Lung (tissue), 12 donors: ENCODE measurements around the gene HMG20A. TPM values are rescaled to one million over a fixed set of nuclear protein-coding genes. Genes with fewer than 3 reads are reported as not detected.
A peak's percentile ranks its signal among the peaks of the same experiment; 100 is the strongest.

ENCODE experiments used
- ATAC-seq: fragments of 200-7000 bp; cut with Tn5 transposase; one replicate; pipeline ENCODE4 v1.9.1; 2020; ENCODE audit warnings: moderate number of reproducible peaks; ENCODE audit not compliant: insufficient read depth, low FRiP score
- DNase-seq, 3 donors: peaks; one replicate each; pipeline ENCODE4 v3.0.0-alpha.2; 2013 to 2017
- H3K27ac ChIP-seq, 2 donors: one replicate each; pipeline ENCODE4 v1.5.1; 2013; ENCODE audit warnings: mild to moderate bottlenecking in 2 of 2, moderate library complexity in 2 of 2, control low read depth in 1 of 2, inconsistent platforms in 1 of 2, low read depth in 1 of 2, low read length in 1 of 2
- H3K27me3 ChIP-seq, 3 donors: one replicate each; pipeline ENCODE4 v1.5.1; 2013; ENCODE audit warnings: low read length in 2 of 3; ENCODE audit not compliant: control insufficient read depth in 3 of 3, insufficient read depth in 3 of 3
- H3K36me3 ChIP-seq, 4 donors: one replicate each; pipeline ENCODE4 v1.5.1; 2013; ENCODE audit warnings: low read length in 4 of 4, mild to moderate bottlenecking in 1 of 4, moderate library complexity in 1 of 4; ENCODE audit not compliant: control insufficient read depth in 4 of 4, insufficient read depth in 4 of 4
- H3K4me1 ChIP-seq, 5 donors: one replicate each; pipeline ENCODE4 v1.5.1; 2013; ENCODE audit warnings: low read length in 5 of 5, mild to moderate bottlenecking in 2 of 5, moderate library complexity in 1 of 5; ENCODE audit not compliant: control insufficient read depth in 5 of 5, insufficient read depth in 5 of 5
- H3K4me3 ChIP-seq: one replicate; pipeline ENCODE4 v1.5.1; 2013; ENCODE audit warnings: mild to moderate bottlenecking, control low read depth, moderate library complexity
- H3K9ac ChIP-seq, 2 donors: one replicate each; pipeline ENCODE4 v1.5.1; 2013; ENCODE audit warnings: low read length in 2 of 2, control low read depth in 1 of 2; ENCODE audit not compliant: insufficient read depth in 1 of 2
- H3K9me3 ChIP-seq, 4 donors: one replicate each; pipeline ENCODE4 v1.5.1; 2013; ENCODE audit warnings: low read length in 3 of 4, mild to moderate bottlenecking in 1 of 4, moderate library complexity in 1 of 4; ENCODE audit not compliant: control insufficient read depth in 4 of 4, insufficient read depth in 3 of 4
- CTCF ChIP-seq: IDR thresholded peaks from 2 replicates; pipeline ENCODE4 v1.5.1; 2012; ENCODE audit warnings: mild to moderate bottlenecking; ENCODE audit errors: control extremely low read depth, extremely low read depth
- WGBS, 2 donors: extraction: QIAGEN DNeasy Blood & Tissue Kit; methylation state at CpG; one replicate each; pipeline ENCODE4 v1.1.7; 2013; 5-methylcytosine and 5-hydroxymethylcytosine counted together
- polyA plus RNA-seq, 2 donors: library from polyadenylated mRNA; stranded (reverse); fragments of 200-250 nt; gene quantifications; one replicate each; pipeline ENCODE4 v1.2.1, GENCODE V29; 2013
- total RNA-seq, 2 donors: library from RNA; depleted of rRNA in 1 of 2; stranded (reverse); fragments of >200 nt in 1 of 2; gene quantifications; one replicate each; pipeline ENCODE4 v1.2.1, GENCODE V29; 2014 to 2021
- donor health status: control.
- donor health status: control.
- donor health status: Bipolar disorder and iron deficiency.
- donor health status: healthy.
- donor health status: DM: yes; HTN: yes; CAD: no.

HMG20A gene
- total and polyA plus RNA-seq, 4 donors: 12.7 to 63.9 (median 23.4) TPM

- H3K4me1 ChIP-seq: peaks cover 5 to 39% (median 20%) of the 10 kb centered on the region in 5 donors
- WGBS, 2 donors: 52 to 72% methylated on average over 4 of the region's 4 CpGs
- H3K27me3 ChIP-seq: no peaks in the 10 kb centered on the region
- DNase-seq (no peak), ATAC-seq (no peak)
- H3K9ac ChIP-seq: no peak overlapping the region
- no peak overlapping the region for H3K27ac ChIP-seq
- H3K9me3 ChIP-seq: no peaks in the 10 kb centered on the region
- H3K36me3 ChIP-seq: no peaks in the 10 kb centered on the region
- no peak overlapping the region for H3K4me3 ChIP-seq
- no peak for TF ChIP-seq CTCF
Measured at GRCh38 chr15:77415450-77416147, 5.1 kb upstream of the HMG20A start.

DNA sequence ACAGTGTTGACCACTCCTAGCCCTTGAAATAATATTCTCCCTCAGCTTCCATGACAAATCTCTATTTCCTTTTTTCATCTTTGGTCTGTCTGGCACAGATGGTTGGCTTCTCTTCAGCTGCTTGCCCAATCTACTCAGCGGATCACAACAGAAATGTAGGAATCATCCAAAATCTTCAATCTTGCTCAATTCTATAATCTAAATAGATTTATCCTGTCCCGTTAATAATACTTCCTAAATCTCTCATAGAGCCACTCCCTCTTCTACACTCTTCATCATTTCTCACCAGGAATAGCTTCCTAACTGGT is 4.6 kb upstream of the HMG20A start:
- Histone ChIP-seq H3K9ac (no peak overlapping the region), H3K9me3 (no peaks in the 10 kb centered on the region), H3K4me1 (peaks cover 7 to 39% (median 20%) of the 10 kb centered on the region in 5 donors), H3K36me3 (no peaks in the 10 kb centered on the region), H3K27me3 (no peaks in the 10 kb centered on the region), H3K27ac (no peak overlapping the region), H3K4me3 (no peak overlapping the region)
- TF ChIP-seq CTCF: no peak
- DNase-seq (peak in 1 of 3 donors; percentile 57), ATAC-seq (no peak)
- WGBS, 2 donors: 19 to 32% methylated on average over 2 of the region's 2 CpGs

DNA sequence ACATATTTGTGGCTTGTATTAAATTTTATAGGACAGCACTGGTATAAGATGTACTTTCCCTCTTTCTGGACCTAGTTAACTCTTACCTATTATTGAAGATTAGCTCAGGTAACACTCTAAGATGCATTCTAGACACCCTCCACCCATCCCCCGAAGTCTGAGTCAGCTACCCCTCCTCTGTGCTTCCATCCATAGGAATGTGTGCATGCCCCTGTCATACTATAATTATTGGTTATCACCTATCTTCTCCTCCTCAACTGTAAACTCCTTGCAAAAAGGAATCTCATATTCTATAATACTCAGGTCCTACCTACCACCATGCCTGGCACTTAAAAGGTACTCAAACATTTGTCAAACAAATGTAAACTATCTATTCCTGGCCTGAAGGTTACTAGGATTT is 3.7 kb upstream of the HMG20A start:
- WGBS, 2 donors: 0 to 96% methylated on average over 1 of the region's 1 CpG
- H3K27me3 ChIP-seq: no peaks in the 10 kb centered on the region
- no peaks in the 10 kb centered on the region for H3K9me3 ChIP-seq
- H3K4me1 ChIP-seq: peaks cover 4 to 48% (median 21%) of the 10 kb centered on the region in 5 donors
- no peaks in the 10 kb centered on the region for H3K36me3 ChIP-seq
- DNase-seq (no peak), ATAC-seq (no peak)
- no peak for TF ChIP-seq CTCF
- no peak overlapping the region for H3K27ac ChIP-seq
- H3K4me3 ChIP-seq: no peak overlapping the region
- no peak overlapping the region for H3K9ac ChIP-seq

GRCh38 chr15:77417602-77418001 is 3.1 kb upstream of the HMG20A start:
- no peaks in the 10 kb centered on the region for H3K27me3 ChIP-seq
- DNase-seq: peak; percentile 30 to 62 (median 54)
- ATAC-seq: no peak
- H3K27ac ChIP-seq: no peak overlapping the region
- peak overlapping the region in 1 of 2 donors; percentile 68 for H3K9ac ChIP-seq
- no peaks in the 10 kb centered on the region for H3K36me3 ChIP-seq
- no peaks in the 10 kb centered on the region for H3K9me3 ChIP-seq
- WGBS, 2 donors: 57 to 77% methylated on average over 3 of the region's 3 CpGs
- peaks cover 4 to 50% (median 22%) of the 10 kb centered on the region in 5 donors for H3K4me1 ChIP-seq
- TF ChIP-seq CTCF: no peak
- H3K4me3 ChIP-seq: no peak overlapping the region
